Epithelial cell of proximal tubule (primary cell): ENCODE measurements around the gene TSPAN31. TPM values are rescaled to one million over a fixed set of nuclear protein-coding genes. Genes with fewer than 3 reads are reported as not detected.

ENCODE experiments used
- DNase-seq: peaks from one replicate; pipeline ENCODE4 v3.0.0-alpha.2; 2011; ENCODE audit warnings: low read depth
- H3K4me3 ChIP-seq: 2 replicates; pipeline ENCODE4 v1.5.1; 2011; ENCODE audit warnings: low read depth, mild to moderate bottlenecking, low read length
- total RNA-seq: library from RNA; depleted of rRNA; stranded (reverse); fragments of >200 nt; gene quantifications from 2 replicates; pipeline ENCODE4 v1.2.3, GENCODE V29; 2015
- TF ChIP-seq, protein P1 (sequence below): conservative IDR thresholded peaks from 2 replicates; pipeline ENCODE4 v1.5.1; 2012; ENCODE audit warnings: low read depth, mild to moderate bottlenecking, low read length

TSPAN31 gene
- total RNA-seq, 1 donor from 2014 or later: 40.4 TPM

DNA sequence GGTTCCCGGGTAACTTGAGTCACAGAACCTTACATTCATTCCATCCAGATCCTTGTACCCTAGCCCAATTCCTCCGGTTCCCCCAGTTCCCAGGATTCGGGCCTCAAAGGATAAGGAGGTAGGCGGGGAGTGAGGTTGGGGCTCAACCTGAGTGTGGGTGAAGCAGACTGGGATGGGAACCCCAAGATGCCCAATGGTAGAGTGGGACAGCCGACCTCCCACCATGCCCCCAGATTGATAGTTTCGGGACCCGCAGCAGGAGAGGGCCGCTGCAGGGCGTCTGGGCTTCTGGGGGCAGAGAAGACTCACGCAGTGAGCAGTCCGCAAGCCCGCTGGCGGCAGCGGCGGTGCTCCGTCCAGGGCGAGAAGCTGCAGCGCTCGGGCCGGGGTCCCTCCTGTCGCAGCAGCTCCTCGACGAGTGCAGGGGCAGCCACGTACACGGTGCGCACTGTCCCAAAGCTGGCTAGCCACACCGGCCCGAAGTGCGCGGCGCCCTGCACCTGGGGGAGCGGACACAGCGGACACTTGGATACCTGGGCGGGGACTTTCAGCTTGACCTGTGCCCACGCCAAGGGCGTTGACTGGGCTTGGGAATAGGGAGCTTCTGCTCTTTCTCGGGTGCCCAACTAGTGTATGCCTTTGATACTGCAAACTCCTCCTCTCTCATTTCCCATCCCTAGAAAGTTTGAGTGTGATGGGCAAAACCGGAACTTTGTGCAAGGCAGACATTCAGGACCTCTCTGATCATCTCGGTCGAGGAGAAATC lies 21.0 kb downstream of the TSPAN31 start:
- DNase-seq: no peak
- peak overlapping the region; percentile 47 for H3K4me3 ChIP-seq
- TF ChIP-seq, protein P1, sequence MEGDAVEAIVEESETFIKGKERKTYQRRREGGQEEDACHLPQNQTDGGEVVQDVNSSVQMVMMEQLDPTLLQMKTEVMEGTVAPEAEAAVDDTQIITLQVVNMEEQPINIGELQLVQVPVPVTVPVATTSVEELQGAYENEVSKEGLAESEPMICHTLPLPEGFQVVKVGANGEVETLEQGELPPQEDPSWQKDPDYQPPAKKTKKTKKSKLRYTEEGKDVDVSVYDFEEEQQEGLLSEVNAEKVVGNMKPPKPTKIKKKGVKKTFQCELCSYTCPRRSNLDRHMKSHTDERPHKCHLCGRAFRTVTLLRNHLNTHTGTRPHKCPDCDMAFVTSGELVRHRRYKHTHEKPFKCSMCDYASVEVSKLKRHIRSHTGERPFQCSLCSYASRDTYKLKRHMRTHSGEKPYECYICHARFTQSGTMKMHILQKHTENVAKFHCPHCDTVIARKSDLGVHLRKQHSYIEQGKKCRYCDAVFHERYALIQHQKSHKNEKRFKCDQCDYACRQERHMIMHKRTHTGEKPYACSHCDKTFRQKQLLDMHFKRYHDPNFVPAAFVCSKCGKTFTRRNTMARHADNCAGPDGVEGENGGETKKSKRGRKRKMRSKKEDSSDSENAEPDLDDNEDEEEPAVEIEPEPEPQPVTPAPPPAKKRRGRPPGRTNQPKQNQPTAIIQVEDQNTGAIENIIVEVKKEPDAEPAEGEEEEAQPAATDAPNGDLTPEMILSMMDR: no peak

DNA sequence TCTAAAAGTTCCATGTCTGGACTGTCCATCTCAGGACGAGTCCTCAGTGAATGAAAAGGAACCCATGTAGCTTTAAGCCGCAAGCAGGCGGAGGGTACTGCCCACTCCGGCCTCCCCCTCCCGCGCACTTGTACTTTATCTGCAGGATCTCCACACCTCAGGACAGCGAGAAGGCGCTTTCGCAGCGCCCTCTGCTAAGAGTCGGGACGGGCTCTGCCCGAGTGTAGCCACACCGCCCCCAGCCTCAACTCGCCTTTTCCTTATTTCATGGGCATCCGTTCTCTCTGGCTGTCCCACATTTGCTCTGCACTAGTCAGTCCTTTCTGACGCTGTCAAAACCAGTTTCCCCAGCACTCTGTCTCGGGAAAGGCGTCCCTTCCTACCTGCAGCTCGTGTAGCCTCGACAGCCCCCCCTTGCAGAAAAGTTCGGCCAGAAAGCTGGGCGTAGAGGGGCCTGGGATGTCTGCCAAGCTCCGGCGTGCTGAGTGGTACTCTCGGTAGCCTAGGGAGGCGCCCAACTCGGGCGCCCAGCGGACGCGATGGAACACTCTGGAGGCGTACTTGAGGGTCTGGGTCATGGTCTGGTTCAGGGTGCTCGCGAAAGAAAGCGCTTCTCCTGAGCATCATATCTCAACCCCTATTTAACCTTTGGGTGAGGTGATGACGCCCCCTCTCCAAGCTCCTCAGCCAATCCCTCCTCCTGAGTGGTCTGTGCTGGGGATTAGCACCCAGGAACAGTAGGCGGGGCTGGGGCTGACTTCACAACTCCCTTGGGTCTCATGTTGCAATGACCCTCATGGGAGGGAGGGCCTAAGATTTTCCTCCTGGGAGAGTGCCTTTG lies 21.8 kb downstream of the TSPAN31 start, which contains the start of gene CYP27B1:
Gene CYP27B1, minus strand, starts transcription at position 615 of the 841 bp plus-strand sequence. Its CDS starts 37 bp downstream, at position 578.
- TF ChIP-seq, protein P1: no peak
- H3K4me3 ChIP-seq: peak within 1 kb of the TSS; percentile 47
- DNase-seq: no peak

DNA sequence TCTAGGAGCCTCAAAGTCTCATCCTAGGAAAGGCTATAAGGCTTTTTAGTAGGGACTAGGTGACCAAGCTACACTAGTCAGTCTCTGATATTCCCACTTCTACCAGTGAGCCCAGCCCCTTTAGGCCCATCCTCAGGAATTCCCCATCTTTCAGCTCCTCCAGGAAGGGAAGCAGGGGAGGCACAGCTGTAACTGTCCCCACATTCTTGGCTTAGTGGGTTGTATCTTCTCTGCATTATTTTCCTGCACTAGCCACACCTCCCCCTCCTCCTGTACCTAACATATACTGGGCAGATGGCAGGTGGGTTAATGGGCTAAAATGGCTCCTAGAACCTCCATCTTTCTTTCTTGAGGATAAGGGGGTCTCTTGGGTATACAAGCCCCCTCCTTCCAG lies 22.5 kb downstream of the TSPAN31 start:
- no peak for DNase-seq
- TF ChIP-seq, protein P1: no peak
- H3K4me3 ChIP-seq: no peak overlapping the region

DNA sequence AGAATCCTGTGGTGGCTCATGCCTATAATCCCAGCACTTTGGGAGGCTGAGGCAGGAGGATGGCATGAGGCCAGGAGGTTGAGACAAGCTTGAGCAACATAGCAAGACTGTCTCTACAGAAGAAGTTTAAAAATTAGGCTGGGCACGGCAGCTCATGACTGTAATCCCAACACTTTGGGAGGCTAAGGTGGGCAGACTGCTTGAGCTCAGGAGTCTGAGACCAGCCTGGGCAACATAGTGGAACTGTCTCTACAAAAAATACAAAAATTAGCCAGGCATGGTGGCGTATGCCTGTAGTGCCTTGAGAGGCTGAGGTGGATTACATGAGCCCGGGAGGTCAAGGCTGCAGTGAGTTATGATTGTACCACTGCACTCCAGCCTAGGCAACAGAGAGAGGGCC lies 23.0 kb downstream of the TSPAN31 start:
- no peak overlapping the region for H3K4me3 ChIP-seq
- TF ChIP-seq, protein P1: no peak
- no peak for DNase-seq

DNA sequence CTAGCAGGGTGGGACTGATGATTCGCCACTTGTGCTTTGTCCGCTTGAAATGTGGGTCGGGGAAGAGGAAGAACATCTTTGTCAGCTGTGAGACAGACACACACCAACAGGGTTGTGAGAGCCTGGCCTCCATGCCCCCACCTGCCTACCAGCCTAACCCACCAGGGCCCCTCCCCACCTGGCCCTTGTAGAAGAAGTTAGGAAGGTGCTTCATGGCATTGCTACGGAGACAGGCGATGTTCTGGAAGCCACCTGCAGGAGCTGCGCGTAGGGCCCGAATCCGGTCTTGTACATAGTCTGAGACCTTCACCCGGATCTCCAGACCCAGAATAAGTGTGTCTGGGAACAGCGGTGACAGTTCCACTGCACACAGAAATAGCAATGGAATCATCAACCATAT lies 24.8 kb downstream of the TSPAN31 start:
- H3K4me3 ChIP-seq: no peak overlapping the region
- DNase-seq: no peak
- TF ChIP-seq, protein P1: no peak

DNA sequence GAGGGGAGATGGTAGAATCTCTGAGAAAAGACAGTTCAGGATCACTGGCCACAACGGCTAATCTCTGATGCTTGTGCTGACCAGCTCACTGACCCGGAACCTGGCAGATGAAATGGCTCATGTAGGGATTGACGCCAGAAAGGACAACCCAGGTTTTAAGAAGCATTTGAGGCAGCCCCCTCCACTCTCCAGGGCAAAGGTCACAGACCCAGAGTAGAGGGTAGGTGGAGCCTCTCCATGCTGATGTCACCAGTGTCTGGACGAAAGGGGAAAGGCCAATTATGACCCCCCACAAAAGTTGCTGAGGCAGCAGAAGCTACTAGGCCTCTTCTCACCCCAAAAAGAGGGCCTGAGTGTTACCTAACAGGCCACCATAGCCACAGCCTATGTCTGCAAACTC lies 25.9 kb downstream of the TSPAN31 start:
- DNase-seq: no peak
- TF ChIP-seq, protein P1: no peak
- peak overlapping the region; percentile 76 for H3K4me3 ChIP-seq
